A673 (cell line): Measurements from ENCODE around the gene MEN1.

Experiments used
- EZH2 ChIP-seq: fragments of 200-600 bp; sonication (generic); IDR thresholded peaks from 2 replicates; pipeline ENCODE4 v1.6.1; 2017; ENCODE audit warnings: borderline replicate concordance, low read depth, mild to moderate bottlenecking, mixed read lengths, antibody characterized with exemption, low read length; ENCODE audit not compliant: poor library complexity, severe bottlenecking
- TF ChIP-seq, protein P1 (sequence below): fragments of 300-800, 200-600 bp; sonication (generic); conservative IDR thresholded peaks from 2 replicates; pipeline ENCODE4 v1.5.1; 2017; ENCODE audit warnings: low read depth, mild to moderate bottlenecking, antibody characterized with exemption, low read length, moderate library complexity, mixed read lengths

DNA sequence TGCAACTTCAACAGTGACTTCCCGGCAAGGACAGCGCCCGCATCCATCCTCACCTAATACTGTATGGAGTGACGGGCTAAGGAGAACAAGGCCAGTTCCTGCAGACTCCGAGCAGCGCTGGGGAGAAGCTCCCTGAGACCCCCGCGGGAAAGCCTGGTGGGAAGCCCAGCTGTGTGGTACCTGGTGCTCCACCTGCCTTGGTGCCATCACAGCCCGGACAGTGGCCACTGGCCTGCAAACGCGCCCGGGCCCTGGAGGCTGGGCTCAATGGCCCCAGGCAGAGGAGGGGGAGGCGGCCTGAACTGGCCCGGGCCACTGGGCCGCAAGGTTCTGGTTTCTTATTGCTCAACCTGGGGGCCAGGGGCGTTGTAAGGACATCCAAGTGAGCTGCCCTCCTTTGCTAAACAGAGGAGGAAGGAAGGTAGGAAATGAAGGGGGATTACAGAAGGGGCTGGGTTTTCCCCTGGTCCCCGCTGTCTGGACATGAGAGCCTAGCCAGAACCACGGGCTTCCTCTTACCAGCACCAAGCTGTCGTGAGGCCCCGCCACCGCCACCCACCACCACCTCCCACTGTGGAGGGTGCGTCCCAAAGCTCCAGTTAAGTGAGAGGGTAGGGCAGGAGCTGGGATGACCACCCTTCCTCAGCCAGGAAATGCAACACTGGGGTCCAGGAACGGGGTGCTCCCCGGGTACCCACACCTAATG is 42.6 kb upstream of the MEN1 start:
- TF ChIP-seq, protein P1, sequence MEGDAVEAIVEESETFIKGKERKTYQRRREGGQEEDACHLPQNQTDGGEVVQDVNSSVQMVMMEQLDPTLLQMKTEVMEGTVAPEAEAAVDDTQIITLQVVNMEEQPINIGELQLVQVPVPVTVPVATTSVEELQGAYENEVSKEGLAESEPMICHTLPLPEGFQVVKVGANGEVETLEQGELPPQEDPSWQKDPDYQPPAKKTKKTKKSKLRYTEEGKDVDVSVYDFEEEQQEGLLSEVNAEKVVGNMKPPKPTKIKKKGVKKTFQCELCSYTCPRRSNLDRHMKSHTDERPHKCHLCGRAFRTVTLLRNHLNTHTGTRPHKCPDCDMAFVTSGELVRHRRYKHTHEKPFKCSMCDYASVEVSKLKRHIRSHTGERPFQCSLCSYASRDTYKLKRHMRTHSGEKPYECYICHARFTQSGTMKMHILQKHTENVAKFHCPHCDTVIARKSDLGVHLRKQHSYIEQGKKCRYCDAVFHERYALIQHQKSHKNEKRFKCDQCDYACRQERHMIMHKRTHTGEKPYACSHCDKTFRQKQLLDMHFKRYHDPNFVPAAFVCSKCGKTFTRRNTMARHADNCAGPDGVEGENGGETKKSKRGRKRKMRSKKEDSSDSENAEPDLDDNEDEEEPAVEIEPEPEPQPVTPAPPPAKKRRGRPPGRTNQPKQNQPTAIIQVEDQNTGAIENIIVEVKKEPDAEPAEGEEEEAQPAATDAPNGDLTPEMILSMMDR: no peak
- no peak for TF ChIP-seq EZH2
